Endothelial cell of umbilical vein (primary cell): ENCODE results near the gene POU5F2. TPM values are rescaled to one million over a fixed set of nuclear protein-coding genes. Genes with fewer than 3 reads are reported as not detected.

ENCODE experiments used
- BruUV-seq: library from RNA; stranded (reverse); fragments of 400-500 nt; replicated peaks from 2 replicates; lab custom pipeline; 2021; lab: Mats Ljungman, UMichigan
- CTCF ChIA-PET: fragments of 300-600, 350-600 bp; sonication (Branson Sonifier 250); formaldehyde crosslinking; loops from one replicate; lab custom pipeline; 2021; ENCODE audit warnings: antibody characterized with exemption, inconsistent platforms; lab: Charles Lee
- POLR2A ChIA-PET: fragments of 300-600, 350-600 bp; sonication (Branson Sonifier 250); formaldehyde crosslinking; loops from one replicate; lab custom pipeline; 2021; ENCODE audit warnings: antibody characterized with exemption, inconsistent platforms; lab: Charles Lee
- DNase-seq: peaks from one replicate; pipeline ENCODE4 v3.0.0-alpha.2; 2011; ENCODE audit warnings: low read depth, low spot score
- FAIRE-seq: peaks from 2 replicates; lab custom pipeline; 2011; peaks lifted over from hg19 to GRCh38; lab: Jason Lieb, UNC
- H2AFZ ChIP-seq: 2 replicates; pipeline ENCODE4 v1.6.0; 2012; ENCODE audit warnings: low read depth, low read length, control low read depth, inconsistent platforms
- H3K27ac ChIP-seq: 2 replicates; pipeline ENCODE4 v1.5.1; 2011; ENCODE audit warnings: low read depth, mild to moderate bottlenecking, control low read depth, low read length, moderate library complexity; ENCODE audit not compliant: insufficient read depth
- H3K27me3 ChIP-seq, 2 experiments: 2 replicates each; pipeline versions ENCODE4 v1.6.0 to v1.6.1; 2011; ENCODE audit warnings: low read length in 2 of 2, mixed read lengths in 1 of 2; ENCODE audit not compliant: control insufficient read depth in 2 of 2, insufficient read depth in 2 of 2
- H3K36me3 ChIP-seq, 2 experiments: 2 replicates in 1 of 2; 3 replicates in 1 of 2; pipeline ENCODE4 v1.5.1; 2011; ENCODE audit warnings: low read length in 2 of 2, mild to moderate bottlenecking in 1 of 2, moderate library complexity in 1 of 2; ENCODE audit not compliant: control insufficient read depth in 2 of 2, insufficient read depth in 2 of 2; ENCODE audit errors: extremely low read depth in 1 of 2
- H3K4me1 ChIP-seq: 3 replicates; pipeline ENCODE4 v1.5.1; 2011; ENCODE audit warnings: mild to moderate bottlenecking, low read length; ENCODE audit not compliant: control insufficient read depth, insufficient read depth; ENCODE audit errors: extremely low read depth
- H3K4me2 ChIP-seq: 2 replicates; pipeline ENCODE4 v1.6.1; 2011; ENCODE audit warnings: low read length, control low read depth, mixed read lengths; ENCODE audit not compliant: insufficient read depth
- H3K4me3 ChIP-seq, 3 experiments: fragments of 200-600 bp in 1 of 3; sonication (generic), shearing (Covaris generic) in 1 of 3; replicated peaks in 1 of 3; 2 replicates each; pipeline ENCODE4 v1.5.1; 2011 to 2016; ENCODE audit warnings: control low read depth in 3 of 3, low read length in 3 of 3, mild to moderate bottlenecking in 2 of 3, inconsistent platforms in 1 of 3, low read depth in 1 of 3, moderate library complexity in 1 of 3; ENCODE audit not compliant: insufficient read depth in 1 of 3
- H3K79me2 ChIP-seq: 2 replicates; pipeline ENCODE4 v1.6.0; 2012; ENCODE audit warnings: low read length, inconsistent platforms; ENCODE audit not compliant: control insufficient read depth, insufficient read depth
- H3K9ac ChIP-seq: replicated peaks from 2 replicates; pipeline ENCODE3; 2011; ENCODE audit warnings: low read length, control low read depth; ENCODE audit not compliant: insufficient read depth; ENCODE audit errors: extremely low read depth
- H3K9me1 ChIP-seq: replicated peaks from 3 replicates; pipeline ENCODE4 v1.6.0; 2011; ENCODE audit warnings: mild to moderate bottlenecking, low read length; ENCODE audit not compliant: control insufficient read depth, insufficient read depth; ENCODE audit errors: extremely low read depth
- H3K9me3 ChIP-seq: replicated peaks from 2 replicates; pipeline ENCODE4 v1.5.1; 2012; ENCODE audit warnings: low read length, inconsistent platforms; ENCODE audit not compliant: control insufficient read depth, insufficient read depth
- H4K20me1 ChIP-seq: replicated peaks from 2 replicates; pipeline ENCODE3; 2011; ENCODE audit warnings: mild to moderate bottlenecking, low read length; ENCODE audit not compliant: control insufficient read depth, insufficient read depth; ENCODE audit errors: extremely low read depth
- EZH2 ChIP-seq: IDR thresholded peaks from 2 replicates; pipeline ENCODE4 v1.6.1; 2012; ENCODE audit warnings: borderline replicate concordance, low read depth, mild to moderate bottlenecking, moderate library complexity, low read length, inconsistent platforms; ENCODE audit not compliant: severe bottlenecking
- FOS ChIP-seq: IDR thresholded peaks from 2 replicates; pipeline ENCODE4 v1.6.1; 2011; ENCODE audit warnings: mild to moderate bottlenecking, low read length, moderate library complexity, borderline replicate concordance; ENCODE audit not compliant: insufficient read depth
- GATA2 ChIP-seq: IDR thresholded peaks from 2 replicates; pipeline ENCODE4 v1.7.0; 2011; ENCODE audit warnings: low read depth, mild to moderate bottlenecking, moderate library complexity, mixed read lengths, low read length; ENCODE audit not compliant: insufficient read length, insufficient read depth
- JUN ChIP-seq: IDR thresholded peaks from 2 replicates; pipeline ENCODE4 v1.6.1; 2011; ENCODE audit warnings: borderline replicate concordance, low read depth; ENCODE audit not compliant: insufficient read length, insufficient read depth
- MAX ChIP-seq: IDR thresholded peaks from 2 replicates; pipeline ENCODE4 v1.6.1; 2011; ENCODE audit not compliant: insufficient read depth, insufficient read length
- MYC ChIP-seq: IDR thresholded peaks from one replicate; pipeline ENCODE4 v1.6.1; 2011; ENCODE audit warnings: mild to moderate bottlenecking, low read depth, low read length
- POLR2A ChIP-seq: IDR thresholded peaks from 2 replicates; pipeline ENCODE4 v1.6.1; 2012; ENCODE audit warnings: low read depth, mild to moderate bottlenecking, control low read depth, low read length
- POLR2AphosphoS5 ChIP-seq: IDR thresholded peaks from 2 replicates; pipeline ENCODE4 v1.6.1; 2012; ENCODE audit warnings: low read depth, mild to moderate bottlenecking, control low read depth, low read length, moderate library complexity; ENCODE audit not compliant: insufficient read depth
- dilution Hi-C: fragments of 300-500 bp; cut with MboI; formaldehyde crosslinking; loops from one replicate; pipeline ENCODE4 v1.15.0; 2019; ENCODE audit warnings: low sequenced_read_pairs; ENCODE audit not compliant: extremely low pct_ligation_motif_present
- intact Hi-C: fragments of 100-400 bp; cut with micrococcal nuclease; formaldehyde crosslinking; loops from one replicate; pipeline ENCODE4 v1.10.0; 2022
- polyA plus RNA-seq, 4 experiments: library from polyadenylated mRNA; depleted of rRNA in 3 of 4; stranded (reverse) in 3 of 4; unstranded in 1 of 4; fragments of >200 nt; gene quantifications; 2 replicates each; pipeline versions ENCODE4 v1.2.1 to v1.2.3, GENCODE V29; 2011 to 2012; ENCODE audit warnings: missing spikeins in 1 of 4
- total RNA-seq: library from RNA; stranded (reverse); gene quantifications from 2 replicates; pipeline ENCODE4 v1.2.3, GENCODE V29; 2021
- TF ChIP-seq, protein P1 (sequence below), 2 donors: IDR thresholded peaks; 1 replicate in 1 of 2; 2 replicates in 1 of 2; pipeline ENCODE4 v1.5.1; 2011; ENCODE audit warnings: low read length in 2 of 2, mild to moderate bottlenecking in 2 of 2, moderate library complexity in 2 of 2, control low read depth in 1 of 2, inconsistent platforms in 1 of 2, low read depth in 1 of 2; ENCODE audit not compliant: insufficient read depth in 1 of 2; ENCODE audit errors: extremely low read depth in 1 of 2

POU5F2 gene
- total and polyA plus RNA-seq, 2 donors (not counting 3 experiments of a cell fraction or from before 2014, with no cell fraction given) = 0.11 to 1.2 TPM

DNA sequence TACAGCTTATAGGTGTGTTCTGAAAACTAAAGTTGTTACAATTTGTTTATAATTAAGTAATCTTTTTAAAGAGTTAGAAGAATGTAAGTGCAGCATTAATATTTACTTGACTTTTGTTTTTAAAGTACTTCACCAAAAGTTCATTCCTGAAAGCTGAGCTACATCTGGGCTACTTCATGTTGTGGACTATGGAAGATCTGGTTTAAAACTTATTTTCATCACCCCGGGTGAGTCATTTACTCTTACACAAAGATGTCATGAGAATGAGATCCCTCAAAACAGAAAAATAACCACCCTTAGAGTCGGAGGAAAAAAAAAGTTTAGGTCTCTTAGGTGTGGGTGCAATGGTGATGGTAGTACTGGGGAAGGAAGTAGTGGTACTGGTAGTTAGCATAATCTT lies 5.1 kb downstream of the POU5F2 start:
- no peaks in the 10 kb centered on the region for H3K27me3 ChIP-seq
- H3K36me3 ChIP-seq = no peaks in the 10 kb centered on the region
- H2AFZ ChIP-seq = no peak overlapping the region
- no peak overlapping the region for H3K4me2 ChIP-seq
- H3K9me3 ChIP-seq = no peaks in the 10 kb centered on the region
- no peak for DNase-seq
- no TSS peak for BruUV-seq
- intact Hi-C loops (no loop called here), dilution Hi-C loops (no loop called here)
- ChIA-PET CTCF (interaction anchor here (1.0 to 2.5 kb wide), 5 partner anchors 11 to 106 kb away, joined by 3 to 19 read pairs (median 4); no protein-coding TSS in a partner anchor), POLR2A (no interaction called here)
- H3K4me1 ChIP-seq = peaks cover 7% of the 10 kb centered on the region
- no peaks in the 10 kb centered on the region for H3K79me2 ChIP-seq
- no peak overlapping the region for H3K27ac ChIP-seq
- H3K9me1 ChIP-seq = no peaks in the 10 kb centered on the region
- TF ChIP-seq POLR2AphosphoS5 (no peak), MYC (no peak), MAX (no peak), GATA2 (no peak), JUN (no peak), EZH2 (no peak), POLR2A (no peak), FOS (no peak)
- TF ChIP-seq, protein P1, sequence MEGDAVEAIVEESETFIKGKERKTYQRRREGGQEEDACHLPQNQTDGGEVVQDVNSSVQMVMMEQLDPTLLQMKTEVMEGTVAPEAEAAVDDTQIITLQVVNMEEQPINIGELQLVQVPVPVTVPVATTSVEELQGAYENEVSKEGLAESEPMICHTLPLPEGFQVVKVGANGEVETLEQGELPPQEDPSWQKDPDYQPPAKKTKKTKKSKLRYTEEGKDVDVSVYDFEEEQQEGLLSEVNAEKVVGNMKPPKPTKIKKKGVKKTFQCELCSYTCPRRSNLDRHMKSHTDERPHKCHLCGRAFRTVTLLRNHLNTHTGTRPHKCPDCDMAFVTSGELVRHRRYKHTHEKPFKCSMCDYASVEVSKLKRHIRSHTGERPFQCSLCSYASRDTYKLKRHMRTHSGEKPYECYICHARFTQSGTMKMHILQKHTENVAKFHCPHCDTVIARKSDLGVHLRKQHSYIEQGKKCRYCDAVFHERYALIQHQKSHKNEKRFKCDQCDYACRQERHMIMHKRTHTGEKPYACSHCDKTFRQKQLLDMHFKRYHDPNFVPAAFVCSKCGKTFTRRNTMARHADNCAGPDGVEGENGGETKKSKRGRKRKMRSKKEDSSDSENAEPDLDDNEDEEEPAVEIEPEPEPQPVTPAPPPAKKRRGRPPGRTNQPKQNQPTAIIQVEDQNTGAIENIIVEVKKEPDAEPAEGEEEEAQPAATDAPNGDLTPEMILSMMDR (IDR thresholded peaks at IDR 0.05; ENCODE audit: extremely low read depth in 1 of 2, insufficient read depth in 1 of 2, low read depth in 1 of 2, low read length in 2 of 2) = no peak
- H3K9ac ChIP-seq = no peak overlapping the region
- no peaks in the 10 kb centered on the region for H4K20me1 ChIP-seq
- no peak for FAIRE-seq
- H3K4me3 ChIP-seq = no peak overlapping the region
